SK-N-SH treated with all-trans-retinoic acid at 6 μM for 48 hours (cell line): Measurements from ENCODE around the gene MEP1B.

Source experiments
- ATAC-seq: fragments of 200-7000 bp; cut with Tn5 transposase; 3 replicates; pipeline ENCODE4 v1.9.1; 2020; ENCODE audit warnings: mild to moderate bottlenecking, moderate library complexity
- ARNTL ChIP-seq: fragments of 450-650 bp; formaldehyde crosslinking; IDR thresholded peaks from 2 replicates; pipeline ENCODE4 v1.5.0; 2020; ENCODE audit warnings: low read depth, mild to moderate bottlenecking, moderate library complexity, borderline replicate concordance
- BACH2 ChIP-seq: fragments of 250-450 bp; sonication (Bioruptor Pico); IDR thresholded peaks from 2 replicates; pipeline ENCODE4 v1.9.0; 2021; ENCODE audit warnings: mild to moderate bottlenecking, borderline replicate concordance
- CREB5 ChIP-seq: fragments of 250-450 bp; sonication (Bioruptor Pico); IDR thresholded peaks from 2 replicates; pipeline ENCODE4 v1.5.1; 2020; ENCODE audit warnings: low read depth, mild to moderate bottlenecking, moderate library complexity
- CSDC2 ChIP-seq: fragments of 250-450 bp; sonication (Bioruptor Pico); IDR thresholded peaks from 2 replicates; pipeline ENCODE4 v1.5.0; 2020; ENCODE audit warnings: mild to moderate bottlenecking, moderate library complexity
- CSRNP3 ChIP-seq: fragments of 250-450 bp; sonication (Bioruptor Pico); IDR thresholded peaks from 2 replicates; pipeline ENCODE4 v1.5.1; 2021; ENCODE audit warnings: mild to moderate bottlenecking, moderate library complexity
- GLIS3 ChIP-seq: fragments of 250-450 bp; sonication (Bioruptor Pico); IDR thresholded peaks from 2 replicates; pipeline ENCODE4 v1.5.0; 2020; ENCODE audit warnings: mild to moderate bottlenecking, moderate library complexity
- ISL1 ChIP-seq: fragments of 250-450 bp; sonication (Bioruptor Pico); IDR thresholded peaks from 2 replicates; pipeline ENCODE4 v2.1.2; 2022; ENCODE audit warnings: mild to moderate bottlenecking, moderate library complexity
- OSR1 ChIP-seq: fragments of 250-450 bp; sonication (Bioruptor Pico); IDR thresholded peaks from 2 replicates; pipeline ENCODE4 v1.8.0; 2022; ENCODE audit warnings: moderate library complexity, mild to moderate bottlenecking, inconsistent platforms
- PPARA ChIP-seq: fragments of 250-450 bp; sonication (Bioruptor Pico); IDR thresholded peaks from 2 replicates; pipeline ENCODE4 v1.5.0; 2020; ENCODE audit warnings: mild to moderate bottlenecking, borderline replicate concordance
- SNAI2 ChIP-seq: fragments of 250-450 bp; sonication (Bioruptor Pico); IDR thresholded peaks from 2 replicates; pipeline ENCODE4 v1.5.0; 2020; ENCODE audit warnings: mild to moderate bottlenecking, moderate library complexity
- TCF4 ChIP-seq: fragments of 250-450 bp; sonication (Bioruptor Pico); IDR thresholded peaks from 2 replicates; pipeline ENCODE4 v1.8.0; 2021; ENCODE audit warnings: mild to moderate bottlenecking, moderate library complexity, borderline replicate concordance
- ZFP3 ChIP-seq: fragments of 250-450 bp; sonication (Bioruptor Pico); IDR thresholded peaks from 2 replicates; pipeline ENCODE4 v1.5.0; 2020; ENCODE audit warnings: mild to moderate bottlenecking, moderate library complexity
- ZFP30 ChIP-seq: fragments of 450-650 bp; formaldehyde crosslinking; IDR thresholded peaks from 2 replicates; pipeline ENCODE4 v1.5.0; 2022; ENCODE audit warnings: mild to moderate bottlenecking, moderate library complexity
- ZNF565 ChIP-seq: fragments of 450-650 bp; formaldehyde crosslinking; conservative IDR thresholded peaks from 2 replicates; pipeline ENCODE4 v1.5.0; 2020; ENCODE audit warnings: low read depth, mild to moderate bottlenecking, moderate library complexity
- ZNF8 ChIP-seq: fragments of 450-650 bp; formaldehyde crosslinking; IDR thresholded peaks from 2 replicates; pipeline ENCODE4 v1.5.0; 2020; ENCODE audit warnings: mild to moderate bottlenecking, moderate library complexity
- TF ChIP-seq, protein P1 (sequence below): fragments of 250-450 bp; sonication (Bioruptor Pico); IDR thresholded peaks from 2 replicates; pipeline ENCODE4 v1.8.0; 2020; ENCODE audit warnings: mild to moderate bottlenecking, moderate library complexity, borderline replicate concordance
- TF ChIP-seq, protein P2 (sequence below): fragments of 250-450 bp; sonication (Bioruptor Pico); IDR thresholded peaks from 2 replicates; pipeline ENCODE4 v1.8.0; 2021; ENCODE audit warnings: low read depth, mild to moderate bottlenecking, moderate library complexity, borderline replicate concordance
- TF ChIP-seq, protein P3 (sequence below): fragments of 250-450 bp; sonication (Bioruptor Pico); IDR thresholded peaks from 2 replicates; pipeline ENCODE4 v1.5.0; 2020; ENCODE audit warnings: mild to moderate bottlenecking, moderate library complexity

Gene MEP1B

GRCh38 chr18:32262092-32262491, 72.3 kb downstream of the MEP1B start:
- ATAC-seq = no peak
- TF ChIP-seq PPARA (CRISPR knock-in tag) (no peak), CSDC2 (no peak), ZFP3 (CRISPR knock-in tag) (no peak), ZNF8 (CRISPR knock-in tag) (no peak), ISL1 (CRISPR knock-in tag) (no peak), ARNTL (CRISPR knock-in tag) (no peak), BACH2 (no peak), ZNF565 (CRISPR knock-in tag) (no peak), ZFP30 (no peak)
- TF ChIP-seq, protein P1, sequence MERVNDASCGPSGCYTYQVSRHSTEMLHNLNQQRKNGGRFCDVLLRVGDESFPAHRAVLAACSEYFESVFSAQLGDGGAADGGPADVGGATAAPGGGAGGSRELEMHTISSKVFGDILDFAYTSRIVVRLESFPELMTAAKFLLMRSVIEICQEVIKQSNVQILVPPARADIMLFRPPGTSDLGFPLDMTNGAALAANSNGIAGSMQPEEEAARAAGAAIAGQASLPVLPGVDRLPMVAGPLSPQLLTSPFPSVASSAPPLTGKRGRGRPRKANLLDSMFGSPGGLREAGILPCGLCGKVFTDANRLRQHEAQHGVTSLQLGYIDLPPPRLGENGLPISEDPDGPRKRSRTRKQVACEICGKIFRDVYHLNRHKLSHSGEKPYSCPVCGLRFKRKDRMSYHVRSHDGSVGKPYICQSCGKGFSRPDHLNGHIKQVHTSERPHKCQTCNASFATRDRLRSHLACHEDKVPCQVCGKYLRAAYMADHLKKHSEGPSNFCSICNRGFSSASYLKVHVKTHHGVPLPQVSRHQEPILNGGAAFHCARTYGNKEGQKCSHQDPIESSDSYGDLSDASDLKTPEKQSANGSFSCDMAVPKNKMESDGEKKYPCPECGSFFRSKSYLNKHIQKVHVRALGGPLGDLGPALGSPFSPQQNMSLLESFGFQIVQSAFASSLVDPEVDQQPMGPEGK (CRISPR knock-in tag) = no peak

GRCh38 chr18:32264401-32264800, 74.6 kb downstream of the MEP1B start:
- TF ChIP-seq PPARA (CRISPR knock-in tag) = no peak
- ATAC-seq = no peak

- no peak for ATAC-seq
- TF ChIP-seq BACH2 (no peak), GLIS3 (CRISPR knock-in tag) (no peak), ISL1 (CRISPR knock-in tag) (no peak), ZNF565 (CRISPR knock-in tag) (no peak), CREB5 (CRISPR knock-in tag) (no peak), PPARA (CRISPR knock-in tag) (no peak), ARNTL (CRISPR knock-in tag) (no peak), ZNF8 (CRISPR knock-in tag) (no peak), CSRNP3 (CRISPR knock-in tag) (no peak), OSR1 (no peak), SNAI2 (CRISPR knock-in tag) (no peak), TCF4 (no peak)
- TF ChIP-seq, protein P1 (CRISPR knock-in tag) = no peak
- TF ChIP-seq, protein P2, sequence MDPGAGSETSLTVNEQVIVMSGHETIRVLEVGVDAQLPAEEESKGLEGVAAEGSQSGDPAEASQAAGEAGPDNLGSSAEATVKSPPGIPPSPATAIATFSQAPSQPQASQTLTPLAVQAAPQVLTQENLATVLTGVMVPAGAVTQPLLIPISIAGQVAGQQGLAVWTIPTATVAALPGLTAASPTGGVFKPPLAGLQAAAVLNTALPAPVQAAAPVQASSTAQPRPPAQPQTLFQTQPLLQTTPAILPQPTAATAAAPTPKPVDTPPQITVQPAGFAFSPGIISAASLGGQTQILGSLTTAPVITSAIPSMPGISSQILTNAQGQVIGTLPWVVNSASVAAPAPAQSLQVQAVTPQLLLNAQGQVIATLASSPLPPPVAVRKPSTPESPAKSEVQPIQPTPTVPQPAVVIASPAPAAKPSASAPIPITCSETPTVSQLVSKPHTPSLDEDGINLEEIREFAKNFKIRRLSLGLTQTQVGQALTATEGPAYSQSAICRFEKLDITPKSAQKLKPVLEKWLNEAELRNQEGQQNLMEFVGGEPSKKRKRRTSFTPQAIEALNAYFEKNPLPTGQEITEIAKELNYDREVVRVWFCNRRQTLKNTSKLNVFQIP (CRISPR knock-in tag) = no peak
- TF ChIP-seq, protein P3, sequence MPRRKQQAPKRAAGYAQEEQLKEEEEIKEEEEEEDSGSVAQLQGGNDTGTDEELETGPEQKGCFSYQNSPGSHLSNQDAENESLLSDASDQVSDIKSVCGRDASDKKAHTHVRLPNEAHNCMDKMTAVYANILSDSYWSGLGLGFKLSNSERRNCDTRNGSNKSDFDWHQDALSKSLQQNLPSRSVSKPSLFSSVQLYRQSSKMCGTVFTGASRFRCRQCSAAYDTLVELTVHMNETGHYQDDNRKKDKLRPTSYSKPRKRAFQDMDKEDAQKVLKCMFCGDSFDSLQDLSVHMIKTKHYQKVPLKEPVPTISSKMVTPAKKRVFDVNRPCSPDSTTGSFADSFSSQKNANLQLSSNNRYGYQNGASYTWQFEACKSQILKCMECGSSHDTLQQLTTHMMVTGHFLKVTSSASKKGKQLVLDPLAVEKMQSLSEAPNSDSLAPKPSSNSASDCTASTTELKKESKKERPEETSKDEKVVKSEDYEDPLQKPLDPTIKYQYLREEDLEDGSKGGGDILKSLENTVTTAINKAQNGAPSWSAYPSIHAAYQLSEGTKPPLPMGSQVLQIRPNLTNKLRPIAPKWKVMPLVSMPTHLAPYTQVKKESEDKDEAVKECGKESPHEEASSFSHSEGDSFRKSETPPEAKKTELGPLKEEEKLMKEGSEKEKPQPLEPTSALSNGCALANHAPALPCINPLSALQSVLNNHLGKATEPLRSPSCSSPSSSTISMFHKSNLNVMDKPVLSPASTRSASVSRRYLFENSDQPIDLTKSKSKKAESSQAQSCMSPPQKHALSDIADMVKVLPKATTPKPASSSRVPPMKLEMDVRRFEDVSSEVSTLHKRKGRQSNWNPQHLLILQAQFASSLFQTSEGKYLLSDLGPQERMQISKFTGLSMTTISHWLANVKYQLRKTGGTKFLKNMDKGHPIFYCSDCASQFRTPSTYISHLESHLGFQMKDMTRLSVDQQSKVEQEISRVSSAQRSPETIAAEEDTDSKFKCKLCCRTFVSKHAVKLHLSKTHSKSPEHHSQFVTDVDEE = no peak
Observed at GRCh38 chr18:32267463-32267862, 77.6 kb downstream of the MEP1B start.
